Cardiac fibroblast (primary cell): ENCODE measurements around the gene BANP.

ENCODE experiments used
- DNase-seq, 2 donors: peaks; one replicate each; pipeline versions ENCODE4 v3.0.0 to v3.0.0-alpha.2; 2010; ENCODE audit warnings: low read depth in 2 of 2
- H3K4me3 ChIP-seq, 2 donors: replicated peaks in 1 of 2; 1 replicate in 1 of 2; 2 replicates in 1 of 2; pipeline ENCODE4 v1.5.1; 2011; ENCODE audit warnings: low read depth in 2 of 2, low read length in 2 of 2, mild to moderate bottlenecking in 2 of 2, moderate library complexity in 1 of 2
- CTCF ChIP-seq: IDR thresholded peaks from one replicate; pipeline ENCODE4 v1.5.1; 2011; ENCODE audit warnings: low read depth, mild to moderate bottlenecking, low read length, inconsistent platforms

BANP gene

DNA sequence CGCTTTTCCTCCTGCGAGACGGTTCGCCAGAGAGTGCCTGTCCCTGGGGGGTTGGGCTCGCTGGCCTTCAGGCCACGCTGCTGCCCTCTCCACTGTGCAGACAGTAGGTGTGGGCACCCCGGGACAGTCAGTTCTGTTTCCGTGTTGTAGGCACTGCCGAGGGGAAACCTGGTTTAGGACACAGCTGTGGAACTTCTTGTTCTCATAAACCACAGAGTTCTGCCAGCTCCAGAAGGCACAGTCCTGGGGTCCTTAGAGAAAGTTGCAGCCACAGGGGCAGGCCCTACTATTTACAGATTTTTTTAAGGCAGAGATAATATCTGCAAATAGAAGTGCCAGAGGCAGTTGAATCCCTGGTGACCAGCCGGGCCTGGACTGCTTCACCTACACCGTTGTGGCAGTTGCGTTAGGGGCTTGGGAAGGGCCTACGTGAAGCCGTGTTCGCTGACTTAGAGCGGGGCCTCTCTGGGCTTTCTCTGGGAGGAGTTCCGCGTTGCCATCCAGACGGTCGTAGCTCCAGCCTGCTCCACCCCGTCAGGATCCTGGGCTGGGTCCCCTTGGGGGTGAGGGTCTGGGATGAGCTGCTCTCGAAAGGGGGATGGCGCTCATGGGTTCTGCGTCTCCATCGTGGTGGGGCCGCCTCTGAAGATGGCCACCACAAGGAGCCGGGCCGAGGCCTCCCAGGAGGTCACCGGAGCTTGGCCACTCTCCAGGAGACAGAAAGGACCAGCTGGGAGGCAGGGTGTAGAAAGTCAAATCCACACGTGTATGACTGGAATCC, 126.3 kb downstream of the BANP start:
- no peak for TF ChIP-seq CTCF
- no peak for DNase-seq

GRCh38 chr16:88078111-88078775, 127.0 kb downstream of the BANP start:
- no peak for TF ChIP-seq CTCF
- H3K4me3 ChIP-seq: no peak overlapping the region
- no peak for DNase-seq

More for the DNA sequence above, 126.3 kb downstream of the BANP start:
- no peak overlapping the region for H3K4me3 ChIP-seq

- H3K4me3 ChIP-seq: no peak overlapping the region
- no peak for DNase-seq
Observed at GRCh38 chr16:88083582-88083981, 132.3 kb downstream of the BANP start.

GRCh38 chr16:88084881-88085280, 133.6 kb downstream of the BANP start:
- DNase-seq: peak; percentile 26 to 34
- no peak overlapping the region for H3K4me3 ChIP-seq
- TF ChIP-seq CTCF: no peak

More at GRCh38 chr16:88083582-88083981, 132.3 kb downstream of the BANP start:
- TF ChIP-seq CTCF: no peak

DNA sequence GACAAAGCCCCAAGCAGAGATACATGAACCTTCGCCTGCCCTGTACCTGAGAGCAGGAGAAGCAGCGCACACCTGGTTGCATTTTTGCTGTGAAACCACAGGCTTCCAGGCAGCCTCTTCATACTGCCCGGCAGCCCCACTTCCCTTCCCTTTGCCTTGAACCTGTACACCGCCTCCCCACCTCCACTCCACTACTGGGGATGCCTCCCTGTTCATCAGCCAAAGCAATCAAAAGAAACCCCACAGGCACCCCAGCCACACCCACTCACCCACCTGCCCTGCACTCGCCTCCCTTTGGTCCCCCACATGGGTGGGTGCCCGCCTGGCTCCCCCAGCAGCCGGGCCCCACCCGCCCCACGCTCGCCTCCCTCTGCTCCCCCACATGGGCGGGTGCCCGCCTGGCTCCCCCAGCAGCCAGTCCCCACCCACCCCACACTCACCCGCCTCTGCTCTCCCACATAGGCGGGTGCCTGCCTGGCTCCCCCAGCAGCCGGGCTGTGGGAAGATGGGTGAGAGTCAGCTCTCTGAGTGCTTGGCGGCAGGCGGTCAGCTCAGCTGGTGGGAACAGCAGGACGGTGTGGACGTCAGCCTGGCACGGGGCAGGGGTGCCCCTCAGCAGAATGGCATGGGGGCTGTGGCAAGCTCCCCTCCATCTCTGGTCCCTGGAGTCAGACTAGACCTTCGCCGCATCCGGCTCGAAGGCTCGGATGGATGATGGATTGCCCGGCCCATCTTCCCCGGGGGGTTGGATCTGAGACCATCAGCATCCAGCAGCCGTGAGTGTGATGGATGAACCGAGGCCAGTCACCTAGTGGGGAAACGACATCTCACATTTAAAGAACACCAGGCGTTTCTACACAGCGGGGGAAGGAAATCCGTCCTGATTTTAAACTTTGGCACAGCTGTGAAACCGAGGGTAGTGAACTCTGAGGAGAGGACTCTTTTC, 135.6 kb downstream of the BANP start:
- no peak for TF ChIP-seq CTCF
- no peak for DNase-seq
- H3K4me3 ChIP-seq: no peak overlapping the region

DNA sequence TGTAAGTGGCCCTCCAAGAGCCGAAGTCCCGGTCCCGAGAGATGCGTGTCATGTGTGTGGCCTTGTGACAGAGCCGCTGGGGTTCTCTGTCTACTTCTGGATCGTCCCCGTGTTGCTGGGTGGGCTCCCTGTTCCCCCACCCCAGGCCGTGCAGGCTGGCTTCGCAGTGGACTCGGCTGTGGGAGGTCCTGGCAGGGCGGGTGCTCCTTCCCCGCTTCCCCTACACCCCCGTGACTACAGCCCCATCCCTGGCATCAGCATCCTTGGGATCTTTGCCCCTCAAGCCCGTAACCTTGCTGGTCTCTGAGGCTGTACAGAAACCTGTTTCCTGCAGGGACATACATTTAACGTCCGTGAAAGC, 136.3 kb downstream of the BANP start:
- no peak for DNase-seq
- no peak overlapping the region for H3K4me3 ChIP-seq
- no peak for TF ChIP-seq CTCF
